Motor neuron (in vitro differentiated cells): Measurements from ENCODE around the gene TRMT5. TPM values are rescaled to one million over a fixed set of nuclear protein-coding genes. Genes with fewer than 3 reads are reported as not detected.
A peak's percentile ranks its signal among the peaks of the same experiment; 100 is the strongest.

Experiments
- ATAC-seq, 8 experiments: fragments of 200-7000 bp; cut with Tn5 transposase; replicated peaks in 6 of 8; 2 replicates each; pipeline ENCODE4 v1.8.0; 2021; ENCODE audit warnings: mild to moderate bottlenecking in 8 of 8, moderate library complexity in 8 of 8
- H3K27ac ChIP-seq, 2 donors: fragments of 250-450 bp; sonication (Bioruptor Pico); 2 replicates each; pipeline ENCODE4 v1.9.0; 2021; ENCODE audit warnings: antibody characterized with exemption in 2 of 2, mild to moderate bottlenecking in 2 of 2, moderate library complexity in 1 of 2
- H3K4me1 ChIP-seq, 2 donors: fragments of 250-450 bp; sonication (Bioruptor Pico); replicated peaks in 1 of 2; 2 replicates each; pipeline ENCODE4 v1.6.1; 2021; ENCODE audit warnings: antibody characterized with exemption in 2 of 2, mild to moderate bottlenecking in 2 of 2, moderate library complexity in 1 of 2
- H3K4me3 ChIP-seq, 5 donors: fragments of 250-450 bp; sonication (Bioruptor Pico); 2 replicates each; pipeline ENCODE4 v1.9.0; 2021; ENCODE audit warnings: antibody characterized with exemption in 5 of 5, mild to moderate bottlenecking in 5 of 5, moderate library complexity in 4 of 5
- WGBS, 10 experiments: fragments of 450-650 bp; shearing (Covaris generic); methylation state at CpG; one replicate each; pipeline ENCODE4 v1.0.0; 2022; 5-methylcytosine and 5-hydroxymethylcytosine counted together
- in situ Hi-C, 9 experiments: fragments of 400-800 bp; cut with MboI; loops; one replicate each; pipeline ENCODE4 v1.15.0; 2021; ENCODE audit warnings: low sequenced_read_pairs in 9 of 9, low pct_unique_long_range_greater_than_20kb in 2 of 9; ENCODE audit not compliant: unreplicated experiment in 9 of 9
- total RNA-seq, 8 experiments: library from RNA; unstranded; fragments of 300-600 nt; gene quantifications; 2 replicates each; pipeline versions ENCODE4 v1.2.3 to v1.2.4, GENCODE V29; 2022

The TRMT5 gene, protein sequence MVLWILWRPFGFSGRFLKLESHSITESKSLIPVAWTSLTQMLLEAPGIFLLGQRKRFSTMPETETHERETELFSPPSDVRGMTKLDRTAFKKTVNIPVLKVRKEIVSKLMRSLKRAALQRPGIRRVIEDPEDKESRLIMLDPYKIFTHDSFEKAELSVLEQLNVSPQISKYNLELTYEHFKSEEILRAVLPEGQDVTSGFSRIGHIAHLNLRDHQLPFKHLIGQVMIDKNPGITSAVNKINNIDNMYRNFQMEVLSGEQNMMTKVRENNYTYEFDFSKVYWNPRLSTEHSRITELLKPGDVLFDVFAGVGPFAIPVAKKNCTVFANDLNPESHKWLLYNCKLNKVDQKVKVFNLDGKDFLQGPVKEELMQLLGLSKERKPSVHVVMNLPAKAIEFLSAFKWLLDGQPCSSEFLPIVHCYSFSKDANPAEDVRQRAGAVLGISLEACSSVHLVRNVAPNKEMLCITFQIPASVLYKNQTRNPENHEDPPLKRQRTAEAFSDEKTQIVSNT
- 10 to 100 TPM in 5 of 8 experiments, 1 to 10 TPM in 3; 7.9 to 21.2 (median 12.3) TPM for total RNA-seq

DNA sequence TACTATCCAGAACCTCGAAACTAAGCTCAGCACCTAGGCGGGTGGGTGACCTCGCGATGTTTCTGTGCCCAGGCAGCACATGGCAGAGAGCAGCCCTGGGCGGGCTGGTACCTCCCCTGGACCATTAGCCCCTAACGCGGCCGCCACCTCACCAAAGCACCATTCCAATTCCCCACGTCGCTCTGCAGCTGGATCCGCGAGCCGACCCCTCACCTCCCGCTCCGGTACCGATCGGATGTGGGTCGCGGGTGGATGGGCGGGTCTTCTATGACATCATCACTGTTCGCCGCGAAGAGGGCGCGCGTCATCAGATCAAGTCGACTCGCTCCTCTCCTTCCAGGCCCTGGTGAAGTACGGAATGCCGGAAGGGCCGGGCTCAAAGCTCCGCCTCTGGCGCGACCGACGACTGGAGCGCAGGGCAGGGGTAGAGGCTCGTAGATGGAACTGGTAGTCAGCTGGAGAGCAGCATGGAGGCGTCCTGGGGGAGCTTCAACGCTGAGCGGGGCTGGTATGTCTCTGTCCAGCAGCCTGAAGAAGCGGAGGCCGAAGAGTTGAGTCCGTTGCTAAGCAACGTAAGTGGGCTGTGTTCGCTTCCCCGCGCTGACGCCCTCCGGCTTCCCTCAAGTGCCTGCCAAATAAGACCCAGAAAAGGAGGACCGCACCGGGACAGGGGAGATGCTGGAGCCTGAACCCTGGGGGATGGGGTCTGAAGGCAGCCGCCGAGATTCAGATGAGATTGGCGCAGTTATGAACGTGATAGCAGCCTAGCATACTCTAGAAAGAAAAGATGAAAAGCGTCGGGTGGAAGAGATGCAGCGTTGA, at the start of gene TRMT5, which contains the start of gene SLC38A6:
TSS of gene TRMT5 (minus strand) at position 269 of the 822 bp plus-strand sequence. CDS start at position 163, 106 bp downstream.
TSS of gene SLC38A6 (plus strand) at position 435 of the 822 bp plus-strand sequence. CDS start at position 468, 33 bp downstream.
- peak within 1 kb of the TSS; percentile 70 to 77 for H3K27ac ChIP-seq
- 0 to 12% (median 0%) methylated on average over 2 to 36 of the region's 59 CpGs; no CpG with 5 or more reads in 2 of the 10 experiments for WGBS, 10 experiments
- in situ Hi-C loops = loop anchor here in 2 of 9 experiments (25.0 kb wide), 2 partner anchors 244 to 344 kb away; partner anchors contain the start of genes MNAT1 (in 1 of the 2) and SIX1 (in 1 of the 2)
- H3K4me3 ChIP-seq = peak within 1 kb of the TSS; percentile 80 to 95 (median 84)
- peak; percentile 91 to 96 (median 94) for ATAC-seq
- peaks cover 0 to 24% of the 10 kb centered on the region in 2 donors for H3K4me1 ChIP-seq

- no peak overlapping the region for H3K27ac ChIP-seq
- WGBS, 10 experiments = 88 to 100% (median 100%) methylated on average over 1 to 2 of the region's 2 CpGs
- in situ Hi-C loops = loop anchor here in 1 of 9 experiments (25.0 kb wide), 1 partner anchor 389 kb away; the partner anchor contains the start of gene SIX1
- H3K4me1 ChIP-seq = no peaks in the 10 kb centered on the region
- H3K4me3 ChIP-seq = no peak overlapping the region
- ATAC-seq = no peak
Measured at GRCh38 chr14:61026526-61026925, 45.6 kb upstream of the TRMT5 start.

GRCh38 chr14:61025251-61026223, 44.7 kb upstream of the TRMT5 start:
- Histone ChIP-seq H3K4me3 (no peak overlapping the region), H3K27ac (no peak overlapping the region), H3K4me1 (no peaks in the 10 kb centered on the region)
- peak in 4 of 8 experiments; percentile 32 to 73 (median 62) for ATAC-seq
- WGBS, 10 experiments = 22 to 83% (median 48%) methylated on average over 4 to 7 of the region's 7 CpGs
- in situ Hi-C loops = loop anchor here in 1 of 9 experiments (25.0 kb wide), 1 partner anchor 388 kb away; the partner anchor contains the start of gene SIX1

DNA sequence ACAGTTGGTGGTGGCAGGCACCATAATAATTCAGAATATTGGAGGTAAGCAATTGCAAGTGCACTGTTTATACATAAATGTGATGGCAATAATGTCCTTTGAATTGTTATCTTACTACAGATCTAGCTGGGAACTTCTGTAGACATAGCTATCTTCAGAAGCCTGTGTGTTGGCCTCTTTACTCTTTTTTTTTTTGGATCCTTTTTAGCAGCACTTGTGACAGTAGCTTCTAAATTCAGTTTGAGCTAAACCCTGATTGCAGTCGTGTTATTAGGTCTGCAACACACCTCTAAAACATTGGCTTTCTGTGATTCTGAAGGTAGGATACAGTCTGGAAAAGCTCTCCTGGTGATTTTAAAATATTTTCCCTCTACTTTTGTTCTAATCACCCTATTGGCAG, 38.7 kb upstream of the TRMT5 start:
- H3K4me1 ChIP-seq = no peaks in the 10 kb centered on the region
- in situ Hi-C loops = no loop called here
- H3K27ac ChIP-seq = no peak overlapping the region
- no peak overlapping the region for H3K4me3 ChIP-seq
- 20 to 100% (median 50%) methylated on average over 1 of the region's 1 CpG; no CpG with 5 or more reads in 5 of the 10 experiments for WGBS, 10 experiments
- ATAC-seq = no peak

DNA sequence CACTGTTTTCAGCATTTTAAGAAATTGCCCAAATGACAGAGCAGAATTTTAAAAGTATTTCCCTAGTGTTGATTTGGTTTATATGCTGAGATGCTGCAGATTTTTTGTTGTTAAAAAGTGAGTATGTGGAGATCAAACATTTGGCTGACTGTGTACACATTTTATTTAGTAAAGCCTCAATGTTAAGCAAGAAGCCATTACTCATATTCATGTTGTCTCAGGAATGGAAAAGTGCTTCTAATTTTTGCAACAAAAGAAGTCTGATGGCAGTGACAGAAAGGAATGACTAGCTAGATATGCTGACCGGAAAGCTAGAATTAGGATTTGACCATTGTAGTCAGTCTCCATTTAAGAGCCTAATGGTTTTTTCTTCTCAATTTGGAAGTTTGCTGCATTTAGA, 22.7 kb upstream of the TRMT5 start:
- 86 to 100% (median 100%) methylated on average over 1 of the region's 1 CpG; no CpG with 5 or more reads in 1 of the 10 experiments for WGBS, 10 experiments
- no peak overlapping the region for H3K4me3 ChIP-seq
- no peak overlapping the region for H3K27ac ChIP-seq
- in situ Hi-C loops = no loop called here
- no peak for ATAC-seq
- H3K4me1 ChIP-seq = no peaks in the 10 kb centered on the region

DNA sequence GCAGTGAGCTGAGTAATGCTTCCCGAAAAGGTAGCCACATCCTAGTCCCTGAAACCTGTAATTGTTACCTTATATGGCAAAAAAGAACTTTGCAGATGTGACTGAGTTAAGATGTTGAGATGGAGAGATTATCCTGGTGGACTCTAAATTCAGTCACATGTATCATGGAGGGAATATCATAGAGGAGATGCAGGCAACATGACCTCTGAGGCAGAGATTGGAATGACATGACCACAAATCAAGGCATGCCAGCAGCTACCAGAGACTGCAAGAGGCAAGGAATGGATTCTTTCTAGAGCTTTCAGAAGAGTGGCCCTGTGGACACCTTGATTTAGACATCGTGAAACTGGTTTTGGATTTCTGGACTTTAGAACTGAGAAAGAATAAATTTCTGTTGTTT, 18.7 kb upstream of the TRMT5 start:
- H3K4me1 ChIP-seq = no peaks in the 10 kb centered on the region
- WGBS, 10 experiments = 86 to 100% (median 100%) methylated on average over 1 to 2 of the region's 2 CpGs; no CpG with 5 or more reads in 1 of the 10 experiments
- in situ Hi-C loops = loop anchor here in 2 of 9 experiments (25.0 kb wide), 2 partner anchors 262 to 362 kb away; partner anchors contain the start of genes MNAT1 (in 1 of the 2) and SIX1 (in 1 of the 2)
- H3K4me3 ChIP-seq = no peak overlapping the region
- ATAC-seq = no peak
- no peak overlapping the region for H3K27ac ChIP-seq

DNA sequence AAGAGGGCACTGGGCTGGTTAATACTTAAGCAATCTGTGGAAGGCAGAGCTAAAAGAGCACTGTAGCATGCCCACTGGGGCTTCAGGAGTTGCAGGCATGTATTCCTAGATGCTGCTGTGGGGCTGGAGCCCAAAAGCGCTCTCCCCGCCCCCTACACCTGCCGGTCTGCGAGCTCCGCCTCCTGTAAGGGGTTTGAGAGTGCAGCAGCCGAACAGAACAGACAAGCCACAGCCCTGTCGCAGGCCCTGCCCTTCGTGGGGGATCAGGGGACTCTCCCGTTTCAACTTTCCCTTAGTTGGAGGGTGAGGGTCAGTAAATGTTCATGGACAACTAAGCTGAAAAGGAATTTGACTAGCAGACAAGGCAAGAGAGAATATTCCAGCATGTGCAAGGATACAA, 17.7 kb upstream of the TRMT5 start:
- no peak for ATAC-seq
- Histone ChIP-seq H3K4me3 (no peak overlapping the region), H3K27ac (no peak overlapping the region), H3K4me1 (no peaks in the 10 kb centered on the region)
- in situ Hi-C loops = loop anchor here in 2 of 9 experiments (25.0 kb wide), 2 partner anchors 261 to 361 kb away; partner anchors contain the start of genes MNAT1 (in 1 of the 2) and SIX1 (in 1 of the 2)
- WGBS, 10 experiments = 92 to 100% (median 100%) methylated on average over 1 to 9 of the region's 9 CpGs; no CpG with 5 or more reads in 3 of the 10 experiments

GRCh38 chr14:60989599-60989998, 8.7 kb upstream of the TRMT5 start:
- H3K4me1 ChIP-seq = no peaks in the 10 kb centered on the region
- no peak overlapping the region for H3K4me3 ChIP-seq
- peak in 2 of 8 experiments; percentile 67 to 89 for ATAC-seq
- H3K27ac ChIP-seq = no peak overlapping the region
- 33 to 100% (median 94%) methylated on average over 1 to 2 of the region's 2 CpGs; no CpG with 5 or more reads in 3 of the 10 experiments for WGBS, 10 experiments
- in situ Hi-C loops = loop anchor here in 2 of 9 experiments (25.0 kb wide), 2 partner anchors 252 to 352 kb away; partner anchors contain the start of genes MNAT1 (in 1 of the 2) and SIX1 (in 1 of the 2)

DNA sequence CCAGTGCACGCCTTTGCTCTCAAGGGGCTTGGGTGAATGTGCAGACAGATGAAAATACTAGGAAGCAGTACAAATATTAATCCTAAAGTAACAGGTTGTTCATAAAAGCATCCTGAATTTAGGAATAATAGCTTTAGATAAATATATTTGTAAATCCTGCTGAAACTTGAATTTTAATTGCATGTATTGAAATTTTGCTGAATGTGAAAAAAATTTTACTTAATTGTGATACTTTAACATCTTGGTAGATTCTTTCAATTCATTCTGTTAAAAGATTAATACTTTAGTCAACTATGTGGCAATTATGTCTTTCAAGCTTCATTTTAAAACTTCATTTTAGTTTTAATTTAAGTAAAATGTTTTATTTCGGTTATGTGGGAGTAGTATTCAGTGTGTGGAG, 5.6 kb upstream of the TRMT5 start:
- 67 to 100% (median 94%) methylated on average over 1 to 2 of the region's 2 CpGs for WGBS, 10 experiments
- in situ Hi-C loops = loop anchor here in 2 of 9 experiments (25.0 kb wide), 2 partner anchors 249 to 349 kb away; partner anchors contain the start of genes MNAT1 (in 1 of the 2) and SIX1 (in 1 of the 2)
- H3K4me3 ChIP-seq = no peak overlapping the region
- H3K4me1 ChIP-seq = peaks cover 0 to 9% of the 10 kb centered on the region in 2 donors
- no peak overlapping the region for H3K27ac ChIP-seq
- no peak for ATAC-seq

DNA sequence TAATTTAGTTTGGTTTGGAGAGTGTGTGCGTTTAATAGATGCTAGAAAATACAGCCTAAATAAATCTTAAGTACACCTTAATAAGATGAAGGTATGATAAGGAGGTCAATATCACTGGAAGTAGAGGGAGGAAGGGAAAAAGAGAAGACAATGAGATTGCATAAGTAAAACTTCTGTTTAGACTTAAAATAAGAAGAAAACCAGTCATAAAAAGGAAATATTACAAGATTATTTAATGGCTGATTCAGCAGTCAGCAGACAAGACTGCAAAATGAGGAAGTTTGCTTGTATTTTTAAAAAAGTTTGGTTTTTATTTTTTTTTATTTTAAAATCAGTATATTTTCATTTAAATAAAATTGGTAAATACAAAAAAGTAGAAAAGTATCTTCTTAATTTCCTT, 3.3 kb upstream of the TRMT5 start:
- no peak for ATAC-seq
- in situ Hi-C loops = loop anchor here in 2 of 9 experiments (25.0 kb wide), 2 partner anchors 247 to 347 kb away; partner anchors contain the start of genes MNAT1 (in 1 of the 2) and SIX1 (in 1 of the 2)
- H3K4me3 ChIP-seq = no peak overlapping the region
- no peak overlapping the region for H3K27ac ChIP-seq
- WGBS, 10 experiments = 83 to 100% (median 100%) methylated on average over 1 of the region's 1 CpG; no CpG with 5 or more reads in 1 of the 10 experiments
- peaks cover 0 to 19% of the 10 kb centered on the region in 2 donors for H3K4me1 ChIP-seq
